Astrocyte of the cerebellum (primary cell): ENCODE data around the gene AFG1L.
A peak's percentile ranks its signal among the peaks of the same experiment; 100 is the strongest.
"Not testable (repeated sequence)": the region's sequence is repeated elsewhere in the genome, so short reads cannot be mapped to it uniquely, and the experiment has no call there.

Experiments used
- DNase-seq: peaks from one replicate; pipeline ENCODE4 v3.0.0-alpha.2; 2011; ENCODE audit warnings: low read depth
- H3K4me3 ChIP-seq: 2 replicates; pipeline ENCODE4 v1.5.1; 2011; ENCODE audit warnings: mild to moderate bottlenecking, low read depth, low read length, moderate library complexity
- in situ Hi-C: cut with HindIII; loops from 2 replicates; pipeline ENCODE4 v1.10.0; 2017; ENCODE audit warnings: low sequenced_read_pairs
- TF ChIP-seq, protein P1 (sequence below): IDR thresholded peaks from 2 replicates; pipeline ENCODE4 v1.5.1; 2012; ENCODE audit warnings: low read length, low read depth, moderate library complexity, mild to moderate bottlenecking; ENCODE audit errors: missing control alignments

Gene AFG1L

DNA sequence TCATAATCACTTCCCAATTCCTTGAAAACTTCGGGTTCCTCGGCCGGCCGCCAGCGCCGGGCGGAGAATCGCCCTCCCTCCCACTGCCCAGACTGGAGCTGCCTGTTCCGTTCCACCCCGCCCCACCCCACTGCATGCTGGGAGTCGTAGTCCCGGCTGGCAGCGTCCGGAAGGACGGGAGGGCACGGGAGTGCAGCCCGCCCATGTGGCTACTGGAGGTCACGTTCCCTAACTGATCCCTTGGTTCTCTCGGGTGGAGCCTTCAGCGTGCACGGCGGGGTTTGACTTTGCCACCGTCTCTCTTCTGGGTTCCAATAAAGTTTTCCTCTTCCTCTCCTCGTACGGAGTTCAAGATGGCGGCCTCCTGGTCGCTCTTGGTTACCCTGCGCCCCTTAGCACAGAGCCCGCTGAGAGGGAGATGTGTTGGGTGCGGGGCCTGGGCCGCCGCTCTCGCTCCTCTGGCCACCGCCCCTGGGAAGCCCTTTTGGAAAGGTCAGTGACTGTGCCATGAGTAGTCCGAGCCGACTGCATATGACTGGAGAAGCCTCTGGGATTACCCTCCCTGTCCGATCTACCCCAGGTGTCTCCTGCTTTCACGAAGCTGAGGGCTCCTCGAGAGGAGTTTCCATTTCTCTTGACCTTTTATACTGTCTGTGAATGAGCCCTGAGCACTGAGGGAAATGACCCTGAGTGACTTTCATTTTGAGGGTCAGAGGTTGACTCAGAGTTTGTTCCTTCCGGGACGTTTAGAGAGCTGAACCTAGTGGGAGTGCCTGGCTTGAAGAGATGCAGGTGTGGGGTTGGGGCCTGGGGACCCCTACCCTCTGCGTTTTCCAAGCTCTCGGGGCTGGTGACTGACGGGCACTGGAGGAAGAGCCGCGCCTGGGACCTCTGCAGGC, at the start of gene AFG1L:
Gene AFG1L, plus strand, starts transcription at position 328 of the 899 bp plus-strand sequence. Its CDS starts 26 bp downstream, at position 354.
- peak; percentile 59 for DNase-seq
- in situ Hi-C loops: no loop called here
- H3K4me3 ChIP-seq: peak within 1 kb of the TSS; percentile 86
- TF ChIP-seq, protein P1, sequence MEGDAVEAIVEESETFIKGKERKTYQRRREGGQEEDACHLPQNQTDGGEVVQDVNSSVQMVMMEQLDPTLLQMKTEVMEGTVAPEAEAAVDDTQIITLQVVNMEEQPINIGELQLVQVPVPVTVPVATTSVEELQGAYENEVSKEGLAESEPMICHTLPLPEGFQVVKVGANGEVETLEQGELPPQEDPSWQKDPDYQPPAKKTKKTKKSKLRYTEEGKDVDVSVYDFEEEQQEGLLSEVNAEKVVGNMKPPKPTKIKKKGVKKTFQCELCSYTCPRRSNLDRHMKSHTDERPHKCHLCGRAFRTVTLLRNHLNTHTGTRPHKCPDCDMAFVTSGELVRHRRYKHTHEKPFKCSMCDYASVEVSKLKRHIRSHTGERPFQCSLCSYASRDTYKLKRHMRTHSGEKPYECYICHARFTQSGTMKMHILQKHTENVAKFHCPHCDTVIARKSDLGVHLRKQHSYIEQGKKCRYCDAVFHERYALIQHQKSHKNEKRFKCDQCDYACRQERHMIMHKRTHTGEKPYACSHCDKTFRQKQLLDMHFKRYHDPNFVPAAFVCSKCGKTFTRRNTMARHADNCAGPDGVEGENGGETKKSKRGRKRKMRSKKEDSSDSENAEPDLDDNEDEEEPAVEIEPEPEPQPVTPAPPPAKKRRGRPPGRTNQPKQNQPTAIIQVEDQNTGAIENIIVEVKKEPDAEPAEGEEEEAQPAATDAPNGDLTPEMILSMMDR: no peak

DNA sequence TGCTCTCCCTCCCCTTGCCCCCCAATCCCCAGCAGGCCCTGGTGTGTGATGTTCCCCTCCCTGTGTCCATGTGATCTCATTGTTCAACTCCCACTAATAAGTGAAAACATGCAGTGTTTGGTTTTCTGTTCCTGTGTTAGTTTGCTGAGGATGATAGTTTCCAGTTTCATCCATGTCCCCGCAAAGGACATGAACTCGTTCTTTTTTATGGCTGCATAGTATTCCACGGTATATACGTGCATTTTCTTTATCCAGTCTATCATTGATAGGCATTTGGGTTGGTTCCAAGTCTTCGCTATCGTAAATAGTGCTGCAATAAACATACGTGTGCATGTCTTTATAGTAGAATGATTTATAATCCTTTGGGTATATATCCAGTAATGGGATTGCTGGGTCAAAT, 49.8 kb upstream of the AFG1L start:
- H3K4me3 ChIP-seq, DNase-seq, in situ Hi-C loops: not testable (repeated sequence)

DNA sequence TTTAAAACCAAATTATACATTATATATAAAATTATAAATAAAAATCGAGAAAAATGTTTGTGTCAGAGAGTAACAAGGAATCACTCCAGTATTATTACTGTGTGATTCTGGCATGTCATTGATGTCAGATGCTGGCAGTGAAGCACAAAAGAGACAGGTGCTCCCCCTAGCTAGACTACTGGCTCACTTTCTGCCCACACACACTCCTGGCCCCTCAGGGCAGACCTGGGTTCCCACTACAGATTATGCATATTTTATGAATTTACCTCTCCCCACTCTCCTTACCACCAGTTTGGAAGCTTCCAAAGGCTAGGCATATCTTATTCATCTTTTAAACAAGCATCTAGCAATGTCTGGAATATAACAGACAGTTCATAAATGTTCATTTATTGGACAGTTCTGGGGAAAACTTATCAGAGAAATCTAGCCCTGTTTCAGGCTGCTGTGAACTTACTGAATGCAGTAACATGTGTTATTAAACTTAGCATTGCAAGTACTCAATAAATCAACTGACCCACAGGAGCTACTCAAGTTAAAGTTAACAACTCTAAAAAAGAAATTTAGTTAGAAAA, 46.8 kb upstream of the AFG1L start:
- in situ Hi-C loops: no loop called here
- no peak for DNase-seq
- H3K4me3 ChIP-seq: no peak overlapping the region
- TF ChIP-seq, protein P1: no peak

DNA sequence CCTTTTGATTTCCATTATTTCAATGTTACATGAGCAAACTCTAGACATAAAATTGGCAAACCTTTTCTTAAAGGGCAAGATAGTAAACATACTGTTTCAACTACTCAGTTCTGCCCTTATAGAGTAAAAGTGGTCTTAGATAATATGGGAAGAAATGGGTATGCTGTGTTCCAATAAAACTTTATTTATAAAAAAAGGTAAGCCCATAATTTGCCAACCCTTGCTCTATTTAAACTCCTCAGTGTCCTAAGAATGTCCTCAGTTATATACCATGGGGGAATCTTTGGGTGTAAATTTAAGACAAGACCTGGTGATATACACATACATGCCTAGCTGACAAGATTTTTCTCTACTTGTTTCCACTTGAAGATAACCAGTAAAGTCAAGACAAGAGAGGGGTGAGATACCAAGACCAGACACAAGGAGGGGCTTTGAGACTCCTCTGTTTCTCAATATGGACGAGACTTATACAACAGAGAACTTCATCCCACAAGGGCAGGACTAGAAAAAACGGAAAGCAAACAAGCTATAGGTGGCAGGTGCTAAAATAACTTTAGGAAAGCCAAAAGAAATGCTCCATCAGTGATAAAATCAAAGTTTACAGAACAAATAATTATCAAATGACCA, 44.5 kb upstream of the AFG1L start:
- no peak for DNase-seq
- TF ChIP-seq, protein P1: peak; percentile 46
- in situ Hi-C loops: no loop called here
- no peak overlapping the region for H3K4me3 ChIP-seq

DNA sequence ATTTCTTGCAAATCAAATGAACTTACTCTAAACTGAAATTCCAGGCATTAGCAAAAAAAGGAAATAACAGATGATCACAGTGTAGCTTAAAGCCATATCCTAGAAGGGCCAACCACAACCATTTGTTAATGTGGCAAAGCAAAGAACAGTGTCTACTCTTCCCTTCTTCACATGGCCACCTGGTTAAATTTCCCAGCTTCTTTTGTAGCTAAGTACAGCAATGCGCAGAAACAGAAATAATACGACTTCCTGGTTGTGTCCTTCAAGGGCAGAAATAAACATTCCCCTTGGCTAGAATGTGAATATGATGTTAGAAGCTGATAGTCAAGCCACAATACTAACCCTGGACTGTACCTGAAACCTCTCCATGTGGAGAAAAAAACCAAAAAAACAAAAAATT, 43.6 kb upstream of the AFG1L start:
- no peak for DNase-seq
- in situ Hi-C loops: no loop called here
- TF ChIP-seq, protein P1: no peak
- H3K4me3 ChIP-seq: no peak overlapping the region

DNA sequence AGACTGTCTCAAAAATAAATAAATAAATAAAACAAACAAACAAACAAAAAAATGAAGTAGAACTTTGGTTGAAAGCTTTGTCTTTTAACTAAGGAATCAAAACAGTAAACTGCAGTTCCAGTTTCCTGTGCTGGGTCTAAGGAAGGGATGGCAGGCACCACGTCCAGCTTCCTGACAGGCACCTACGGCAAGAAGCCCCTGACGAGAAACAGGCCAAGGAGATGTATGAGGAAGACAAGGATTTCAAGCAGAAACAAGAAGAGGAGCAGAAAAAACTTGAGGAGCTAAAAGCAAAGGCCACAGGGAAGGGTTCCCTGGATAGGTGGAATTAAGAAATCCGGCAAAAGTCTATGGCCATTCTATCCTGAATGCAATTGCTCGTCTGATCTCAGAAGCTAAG, 42.8 kb upstream of the AFG1L start:
- no peak for DNase-seq
- no peak overlapping the region for H3K4me3 ChIP-seq
- TF ChIP-seq, protein P1: no peak
- in situ Hi-C loops: no loop called here
